GM19452 (cell line): ENCODE results near the gene RPL18A.
"Not testable (repeated sequence)": the region's sequence is repeated elsewhere in the genome, so short reads cannot be mapped to it uniquely, and the experiment has no call there.

Experiments used
- ATAC-seq: cut with Tn5 transposase; IDR thresholded peaks from one replicate; pipeline ENCODE4 v1.9.1; 2021; ENCODE audit not compliant: unreplicated experiment

The RPL18A gene

GRCh38 chr19:17866312-17866963 is 6.7 kb downstream of the RPL18A start:
- no peak for ATAC-seq

DNA sequence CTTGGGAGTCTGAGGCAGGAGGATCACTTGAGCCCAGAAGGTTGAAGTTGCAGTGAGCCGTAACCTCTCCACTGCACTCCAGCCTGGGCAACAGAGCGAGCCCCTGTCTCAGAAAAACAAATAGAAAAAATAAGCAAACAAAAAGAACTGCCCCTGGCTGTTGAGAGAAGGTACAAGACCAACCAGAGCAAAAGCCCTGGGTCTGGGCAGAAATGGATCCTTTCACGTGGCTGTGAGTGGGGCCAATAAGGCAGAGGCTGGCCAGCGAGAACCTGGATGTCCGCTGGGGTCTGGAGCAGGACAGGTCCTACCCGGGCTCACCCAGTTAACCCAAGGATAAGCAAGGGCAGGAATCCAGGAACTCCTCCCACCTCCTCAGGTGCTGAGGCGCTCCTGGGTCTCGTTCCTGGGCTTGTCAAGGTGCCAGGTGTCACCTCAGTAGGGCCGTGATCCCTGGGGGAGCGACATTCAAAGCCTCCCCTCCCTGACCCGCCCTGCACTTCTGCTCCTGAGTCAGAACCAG is 7.3 kb downstream of the RPL18A start:
- no peak for ATAC-seq

DNA sequence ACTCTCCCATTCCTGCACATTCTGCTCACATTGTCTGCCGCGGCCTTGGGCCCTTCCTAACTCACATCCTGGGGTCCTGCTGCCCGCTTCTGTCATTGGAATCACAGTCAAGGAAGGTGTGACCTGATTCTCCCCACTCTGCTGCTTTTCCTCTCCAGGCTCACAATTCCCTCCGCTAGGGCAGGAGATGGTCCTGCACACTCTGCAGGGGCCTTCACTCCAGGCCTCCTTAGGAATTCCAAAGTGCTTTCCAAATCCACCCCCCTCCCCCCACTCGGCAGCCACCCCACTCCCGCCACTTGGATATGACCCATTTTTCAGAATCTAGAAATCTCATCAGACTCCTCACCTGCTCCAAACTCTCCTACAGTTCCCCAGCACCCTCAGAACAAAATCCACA is 9.0 kb downstream of the RPL18A start:
- ATAC-seq, result no peak

DNA sequence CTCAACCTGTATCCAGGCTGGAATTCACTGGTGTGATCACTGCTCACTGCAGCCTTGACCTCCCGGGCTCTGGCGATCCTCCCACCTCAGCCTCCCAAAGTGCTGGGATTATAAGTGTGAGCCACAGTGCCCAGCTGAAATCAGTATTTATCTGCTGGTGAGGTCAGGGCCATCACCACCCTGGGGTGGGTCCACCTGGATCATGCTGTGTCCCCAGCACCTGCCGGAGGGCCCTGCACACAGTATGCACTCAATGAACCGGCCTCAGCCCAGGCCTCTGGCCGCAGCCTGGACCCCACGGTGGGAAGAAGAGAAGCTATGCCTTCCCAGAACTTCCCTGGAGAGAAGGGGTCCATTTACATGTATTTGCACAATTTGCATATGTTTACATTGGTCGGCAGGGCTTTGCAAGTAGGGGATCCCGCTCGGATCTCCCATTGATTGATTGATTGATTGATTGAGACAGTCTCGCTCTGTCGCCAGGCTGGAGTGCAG is 9.5 kb downstream of the RPL18A start:
- no peak for ATAC-seq

- ATAC-seq, result no peak
Measured at GRCh38 chr19:17871032-17871877, 11.5 kb downstream of the RPL18A start.

GRCh38 chr19:17871878-17872250 is 12.2 kb downstream of the RPL18A start, which contains the start of gene SLC5A5:
Gene SLC5A5, plus strand, starts transcription at chr19:17871945. Its CDS starts 375 bp downstream, at chr19:17872320.
- ATAC-seq, result no peak

DNA sequence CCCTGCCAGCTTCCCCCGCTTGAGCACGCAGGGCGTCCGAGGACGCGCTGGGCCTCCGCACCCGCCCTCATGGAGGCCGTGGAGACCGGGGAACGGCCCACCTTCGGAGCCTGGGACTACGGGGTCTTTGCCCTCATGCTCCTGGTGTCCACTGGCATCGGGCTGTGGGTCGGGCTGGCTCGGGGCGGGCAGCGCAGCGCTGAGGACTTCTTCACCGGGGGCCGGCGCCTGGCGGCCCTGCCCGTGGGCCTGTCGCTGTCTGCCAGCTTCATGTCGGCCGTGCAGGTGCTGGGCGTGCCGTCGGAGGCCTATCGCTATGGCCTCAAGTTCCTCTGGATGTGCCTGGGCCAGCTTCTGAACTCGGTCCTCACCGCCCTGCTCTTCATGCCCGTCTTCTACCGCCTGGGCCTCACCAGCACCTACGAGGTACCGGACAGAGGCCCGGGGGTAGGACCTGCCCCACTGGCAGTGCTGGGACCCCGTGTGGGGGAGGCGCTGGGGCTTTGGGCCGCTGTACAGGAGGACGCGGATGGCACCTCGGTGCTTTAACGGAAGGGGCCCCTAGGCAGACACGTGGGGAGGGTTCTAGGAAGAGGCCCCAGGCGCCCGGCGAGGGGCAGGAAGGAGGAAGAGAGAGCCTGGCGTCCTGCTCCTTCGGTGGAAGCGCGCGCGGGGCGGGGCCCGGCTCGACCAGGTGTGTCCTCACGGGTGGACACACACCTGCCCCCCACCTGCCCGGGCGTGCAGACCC is 12.7 kb downstream of the RPL18A start:
- ATAC-seq, result no peak

GRCh38 chr19:17873786-17874757 is 14.4 kb downstream of the RPL18A start:
- no peak for ATAC-seq

DNA sequence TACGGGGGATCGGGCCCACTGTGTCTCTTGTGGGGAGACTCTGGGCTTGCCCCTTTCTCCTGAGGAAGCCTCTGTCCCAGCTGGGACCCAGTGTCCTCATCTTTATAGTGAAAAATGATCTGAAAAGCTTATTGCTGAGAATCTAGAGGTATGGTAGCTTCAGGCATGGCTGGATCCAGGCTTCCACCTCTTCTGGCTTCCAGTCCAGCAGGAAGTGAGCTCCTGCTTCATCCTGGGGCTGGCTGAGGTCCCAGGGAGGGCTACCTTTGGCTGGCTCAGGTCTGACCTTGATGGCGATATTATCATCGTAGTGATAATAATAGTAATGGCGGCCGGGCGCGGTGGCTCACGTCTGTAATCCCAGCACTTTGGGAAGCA is 15.0 kb downstream of the RPL18A start:
- no peak for ATAC-seq

- no peak for ATAC-seq
Measured at GRCh38 chr19:17877696-17878095, 18.0 kb downstream of the RPL18A start.

DNA sequence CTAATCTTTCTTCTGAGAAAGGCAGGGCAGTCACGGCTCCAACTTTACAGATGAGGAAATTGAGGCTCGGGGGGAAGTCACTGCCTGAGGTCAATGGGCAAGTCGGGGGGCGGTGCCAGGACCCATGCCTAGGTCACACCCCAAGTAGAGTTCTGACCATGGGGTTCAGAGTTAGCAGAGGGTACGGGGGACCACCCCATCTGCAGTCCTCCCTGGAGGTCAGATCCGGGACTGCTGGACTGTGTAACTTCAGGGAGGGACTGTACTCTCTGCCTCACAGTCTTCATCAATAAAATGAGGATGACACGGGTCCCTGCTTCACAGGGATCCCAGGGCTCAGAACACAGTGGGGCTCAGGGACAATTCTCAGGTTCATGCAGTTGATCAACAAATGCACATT is 19.8 kb downstream of the RPL18A start:
- ATAC-seq, result no peak

DNA sequence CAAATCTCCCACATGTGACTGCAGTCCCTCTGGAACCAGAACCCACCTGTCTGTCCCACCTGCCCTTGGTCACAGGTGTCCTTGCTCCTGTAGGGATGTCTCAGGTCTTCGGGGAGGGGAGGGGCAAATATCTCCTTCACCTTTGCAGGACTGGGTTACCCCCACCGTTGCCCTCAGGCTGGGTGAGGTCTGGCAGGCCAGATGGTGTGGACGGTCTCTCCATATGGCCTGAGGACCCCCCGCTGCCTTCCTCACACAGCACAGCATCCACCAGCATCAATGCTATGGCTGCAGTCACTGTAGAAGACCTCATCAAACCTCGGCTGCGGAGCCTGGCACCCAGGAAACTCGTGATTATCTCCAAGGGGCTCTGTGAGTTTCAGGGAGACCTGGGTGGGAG is 22.0 kb downstream of the RPL18A start:
- no peak for ATAC-seq

- no peak for ATAC-seq
Measured at GRCh38 chr19:17883627-17884410, 24.1 kb downstream of the RPL18A start.

GRCh38 chr19:17886515-17886914 is 26.8 kb downstream of the RPL18A start:
- ATAC-seq, result no peak

DNA sequence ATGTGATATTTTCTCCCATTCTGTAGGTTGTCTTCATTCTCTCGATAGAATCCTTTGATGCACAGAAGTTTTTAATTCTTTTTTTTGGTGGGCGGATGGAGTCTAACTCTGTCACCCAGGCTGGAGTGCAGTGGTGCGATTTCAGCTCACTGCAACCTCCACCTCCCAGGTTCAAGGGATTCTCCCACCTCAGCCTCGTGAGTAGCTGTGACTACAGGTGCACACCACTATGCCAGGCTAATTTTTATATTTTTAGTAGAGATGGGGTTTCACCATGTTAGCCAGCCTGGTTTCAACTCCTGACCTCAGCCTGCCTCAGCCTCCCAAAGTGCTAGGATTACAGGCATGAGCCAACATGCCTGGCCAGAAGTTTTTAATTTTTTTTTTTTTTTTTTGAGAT is 27.5 kb downstream of the RPL18A start:
- not testable (repeated sequence) for ATAC-seq

DNA sequence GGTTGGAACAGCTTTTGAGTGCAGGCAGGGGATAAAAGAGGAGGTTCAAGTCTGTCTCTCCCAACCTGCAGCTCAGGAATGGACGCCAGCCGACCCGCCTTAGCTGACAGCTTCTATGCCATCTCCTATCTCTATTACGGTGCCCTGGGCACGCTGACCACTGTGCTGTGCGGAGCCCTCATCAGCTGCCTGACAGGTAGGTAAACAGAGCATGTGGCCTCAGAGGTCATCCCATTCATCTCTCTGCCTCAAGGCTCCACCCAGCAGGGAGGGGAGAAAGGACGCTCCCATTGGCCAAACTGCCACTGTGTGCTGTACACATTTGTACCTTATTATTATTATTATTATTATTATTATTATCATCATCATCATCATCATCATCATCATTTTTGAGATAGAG is 28.6 kb downstream of the RPL18A start:
- no peak for ATAC-seq

- ATAC-seq, result no peak
Measured at GRCh38 chr19:17889609-17890214, 30.0 kb downstream of the RPL18A start.

DNA sequence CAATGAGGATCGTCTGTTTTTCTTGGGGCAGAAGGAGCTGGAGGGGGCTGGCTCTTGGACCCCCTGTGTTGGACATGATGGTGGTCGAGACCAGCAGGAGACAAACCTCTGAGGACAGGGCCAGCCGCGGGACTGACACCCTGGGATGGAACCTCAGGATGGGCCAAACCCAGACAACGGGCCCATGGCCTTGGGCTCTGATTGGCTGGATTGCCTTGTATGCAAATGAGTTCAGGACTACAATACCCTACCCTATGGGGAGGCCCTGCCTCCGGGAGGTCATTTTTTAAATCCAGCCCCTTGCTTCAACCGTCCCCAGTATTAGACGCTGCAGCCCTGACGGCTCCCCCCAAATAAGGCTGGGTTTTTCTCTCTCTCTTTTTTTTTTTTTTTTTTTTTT is 34.1 kb downstream of the RPL18A start:
- no peak for ATAC-seq

DNA sequence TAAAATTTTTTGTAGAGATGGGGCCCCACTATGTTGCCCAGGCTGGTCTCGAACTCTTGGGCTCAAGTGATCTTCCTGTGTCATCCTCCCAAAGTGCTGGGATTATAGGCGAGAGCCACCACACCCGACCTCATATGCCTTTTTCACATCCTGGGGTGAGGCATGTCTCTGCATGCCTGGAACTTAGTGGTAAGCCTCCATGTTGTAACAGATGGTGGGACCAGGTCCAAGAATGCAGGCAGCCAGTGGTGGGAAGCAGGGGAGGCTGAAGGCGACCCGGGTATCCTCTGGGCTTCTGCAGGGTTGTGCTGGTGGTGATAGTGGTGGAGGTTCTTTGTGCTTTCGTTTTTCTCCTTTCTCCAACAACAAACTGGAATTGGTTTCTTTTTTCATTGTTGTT is 43.0 kb downstream of the RPL18A start:
- ATAC-seq, result no peak
